Hepatocyte (in vitro differentiated cells): Measurements from ENCODE around the gene GBX1. TPM values are rescaled to one million over a fixed set of nuclear protein-coding genes. Genes with fewer than 3 reads are reported as not detected.

Source experiments
- DNase-seq: peaks from one replicate; pipeline ENCODE4 v3.0.0-alpha.2; 2016; ENCODE audit warnings: low spot score
- H2AFZ ChIP-seq: fragments of 200-600 bp; sonication (generic); 2 replicates; pipeline ENCODE4 v1.6.0; 2016; ENCODE audit warnings: antibody characterized with exemption, mild to moderate bottlenecking
- H3K27ac ChIP-seq: fragments of 200-600 bp; sonication (generic); 2 replicates; pipeline ENCODE4 v1.5.1; 2016; ENCODE audit warnings: mild to moderate bottlenecking
- H3K27me3 ChIP-seq: fragments of 200-600 bp; sonication (generic); 2 replicates; pipeline ENCODE4 v1.6.1; 2016
- H3K36me3 ChIP-seq: fragments of 200-600 bp; sonication (generic); replicated peaks from 2 replicates; pipeline ENCODE4 v1.5.1; 2016; ENCODE audit warnings: low read depth; ENCODE audit not compliant: insufficient read depth
- H3K4me1 ChIP-seq: fragments of 200-600 bp; sonication (generic); 2 replicates; pipeline ENCODE4 v1.5.1; 2016; ENCODE audit warnings: mild to moderate bottlenecking, moderate library complexity; ENCODE audit not compliant: insufficient read depth
- H3K4me2 ChIP-seq: fragments of 200-600 bp; sonication (generic); 2 replicates; pipeline ENCODE4 v1.6.0; 2016
- H3K4me3 ChIP-seq: fragments of 200-600 bp; sonication (generic); 2 replicates; pipeline ENCODE4 v1.5.1; 2016; ENCODE audit warnings: mild to moderate bottlenecking
- H3K79me2 ChIP-seq: fragments of 200-600 bp; sonication (generic); 2 replicates; pipeline ENCODE4 v1.6.0; 2017; ENCODE audit warnings: mild to moderate bottlenecking
- H3K9me2 ChIP-seq: fragments of 200-600 bp; sonication (generic); replicated peaks from 2 replicates; pipeline ENCODE4 v1.6.0; 2017; ENCODE audit warnings: mild to moderate bottlenecking; ENCODE audit not compliant: insufficient read depth
- H3K9me3 ChIP-seq: fragments of 200-600 bp; sonication (generic); 2 replicates; pipeline ENCODE4 v1.5.1; 2016; ENCODE audit warnings: low read depth, mild to moderate bottlenecking
- H4K20me1 ChIP-seq: fragments of 200-600 bp; sonication (generic); 2 replicates; pipeline ENCODE4 v1.6.0; 2016; ENCODE audit warnings: mild to moderate bottlenecking; ENCODE audit not compliant: insufficient read depth, poor library complexity, severe bottlenecking
- EZH2 ChIP-seq: fragments of 200-600 bp; sonication (generic); IDR thresholded peaks from 2 replicates; pipeline ENCODE4 v1.6.1; 2016; ENCODE audit warnings: antibody characterized with exemption, mild to moderate bottlenecking, borderline replicate concordance
- EZH2phosphoT487 ChIP-seq: fragments of 200-600 bp; sonication (generic); IDR thresholded peaks from one replicate; pipeline ENCODE4 v1.6.1; 2018; ENCODE audit warnings: antibody characterized with exemption, mild to moderate bottlenecking, low read depth, moderate library complexity; ENCODE audit not compliant: unreplicated experiment, severe bottlenecking
- WGBS: methylation state at CpG from one replicate; pipeline ENCODE4 v1.1.6; 2016; ENCODE audit warnings: low lambda C conversion rate; ENCODE audit errors: missing lambda C conversion rate; 5-methylcytosine and 5-hydroxymethylcytosine counted together
- polyA plus RNA-seq: library from polyadenylated mRNA; unstranded; fragments of >200 nt; fragmentation: Nextera tagmentation; extraction: Ambion mirVana; gene quantifications from 2 replicates; pipeline ENCODE4 v1.2.1, GENCODE V29; 2016
- total RNA-seq: library from RNA; depleted of rRNA; stranded (reverse); fragments of >200 nt; gene quantifications from 2 replicates; pipeline ENCODE4 v1.2.3, GENCODE V29; 2014
- TF ChIP-seq, protein P1 (sequence below): fragments of 200-600 bp; sonication (generic); IDR thresholded peaks from 2 replicates; pipeline ENCODE4 v1.5.1; 2016; ENCODE audit warnings: antibody characterized with exemption, mild to moderate bottlenecking; ENCODE audit not compliant: poor library complexity

The GBX1 gene
- total and polyA plus RNA-seq, 2 experiments from 2014 or later: not detected

DNA sequence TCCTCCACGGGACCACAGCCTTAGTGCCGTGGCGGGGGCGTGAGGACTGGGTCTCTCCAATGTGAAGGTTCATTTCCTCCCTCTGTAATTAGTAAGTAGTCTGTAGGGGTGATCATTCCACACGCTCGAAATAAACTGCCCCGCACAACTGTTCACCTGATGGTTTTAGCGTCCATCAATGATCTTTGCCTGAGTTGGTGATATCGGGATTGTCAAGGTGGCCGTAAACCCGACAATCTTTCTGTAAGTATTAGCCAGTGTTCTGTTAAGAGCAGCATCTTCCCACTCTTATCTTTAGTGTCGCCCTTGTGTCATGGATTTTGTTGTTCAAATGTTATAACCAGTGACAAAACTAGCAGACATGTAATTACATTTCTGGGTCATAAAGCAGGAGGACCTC lies 63.5 kb downstream of the GBX1 start:
- Histone ChIP-seq H3K27ac (no peak overlapping the region), H3K4me3 (no peak overlapping the region), H3K79me2 (peaks cover 82% of the 10 kb centered on the region), H3K4me1 (no peaks in the 10 kb centered on the region), H3K36me3 (no peaks in the 10 kb centered on the region), H2AFZ (no peak overlapping the region), H3K27me3 (no peaks in the 10 kb centered on the region), H3K9me2 (no peaks in the 10 kb centered on the region), H3K9me3 (no peaks in the 10 kb centered on the region), H4K20me1 (peaks cover 65% of the 10 kb centered on the region), H3K4me2 (no peak overlapping the region)
- 81% methylated on average over 12 of the region's 12 CpGs for WGBS
- no peak for DNase-seq
- TF ChIP-seq, protein P1, sequence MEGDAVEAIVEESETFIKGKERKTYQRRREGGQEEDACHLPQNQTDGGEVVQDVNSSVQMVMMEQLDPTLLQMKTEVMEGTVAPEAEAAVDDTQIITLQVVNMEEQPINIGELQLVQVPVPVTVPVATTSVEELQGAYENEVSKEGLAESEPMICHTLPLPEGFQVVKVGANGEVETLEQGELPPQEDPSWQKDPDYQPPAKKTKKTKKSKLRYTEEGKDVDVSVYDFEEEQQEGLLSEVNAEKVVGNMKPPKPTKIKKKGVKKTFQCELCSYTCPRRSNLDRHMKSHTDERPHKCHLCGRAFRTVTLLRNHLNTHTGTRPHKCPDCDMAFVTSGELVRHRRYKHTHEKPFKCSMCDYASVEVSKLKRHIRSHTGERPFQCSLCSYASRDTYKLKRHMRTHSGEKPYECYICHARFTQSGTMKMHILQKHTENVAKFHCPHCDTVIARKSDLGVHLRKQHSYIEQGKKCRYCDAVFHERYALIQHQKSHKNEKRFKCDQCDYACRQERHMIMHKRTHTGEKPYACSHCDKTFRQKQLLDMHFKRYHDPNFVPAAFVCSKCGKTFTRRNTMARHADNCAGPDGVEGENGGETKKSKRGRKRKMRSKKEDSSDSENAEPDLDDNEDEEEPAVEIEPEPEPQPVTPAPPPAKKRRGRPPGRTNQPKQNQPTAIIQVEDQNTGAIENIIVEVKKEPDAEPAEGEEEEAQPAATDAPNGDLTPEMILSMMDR: no peak
- TF ChIP-seq EZH2phosphoT487: no peak
- TF ChIP-seq EZH2: no peak

DNA sequence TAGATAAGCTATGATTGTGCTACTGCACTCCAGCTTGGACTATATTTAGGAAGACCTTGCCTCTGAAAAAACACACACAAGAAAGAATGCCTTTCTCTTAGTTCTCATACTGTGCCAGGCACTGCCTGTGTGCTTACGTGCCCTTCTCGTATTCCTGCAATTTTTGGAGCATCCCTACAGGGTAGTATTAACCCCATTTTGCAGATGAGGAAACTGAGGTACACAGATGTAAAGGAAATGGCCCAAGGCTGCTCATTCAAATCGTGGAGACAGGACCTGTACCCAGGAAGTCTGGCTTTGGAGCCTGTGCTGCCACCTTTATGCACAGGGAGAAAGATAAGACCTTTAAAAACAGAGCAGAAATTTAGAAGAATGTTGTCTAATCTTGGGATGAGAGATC lies 64.5 kb downstream of the GBX1 start:
- H3K4me2 ChIP-seq: no peak overlapping the region
- peaks cover 82% of the 10 kb centered on the region for H3K79me2 ChIP-seq
- H3K9me2 ChIP-seq: no peaks in the 10 kb centered on the region

DNA sequence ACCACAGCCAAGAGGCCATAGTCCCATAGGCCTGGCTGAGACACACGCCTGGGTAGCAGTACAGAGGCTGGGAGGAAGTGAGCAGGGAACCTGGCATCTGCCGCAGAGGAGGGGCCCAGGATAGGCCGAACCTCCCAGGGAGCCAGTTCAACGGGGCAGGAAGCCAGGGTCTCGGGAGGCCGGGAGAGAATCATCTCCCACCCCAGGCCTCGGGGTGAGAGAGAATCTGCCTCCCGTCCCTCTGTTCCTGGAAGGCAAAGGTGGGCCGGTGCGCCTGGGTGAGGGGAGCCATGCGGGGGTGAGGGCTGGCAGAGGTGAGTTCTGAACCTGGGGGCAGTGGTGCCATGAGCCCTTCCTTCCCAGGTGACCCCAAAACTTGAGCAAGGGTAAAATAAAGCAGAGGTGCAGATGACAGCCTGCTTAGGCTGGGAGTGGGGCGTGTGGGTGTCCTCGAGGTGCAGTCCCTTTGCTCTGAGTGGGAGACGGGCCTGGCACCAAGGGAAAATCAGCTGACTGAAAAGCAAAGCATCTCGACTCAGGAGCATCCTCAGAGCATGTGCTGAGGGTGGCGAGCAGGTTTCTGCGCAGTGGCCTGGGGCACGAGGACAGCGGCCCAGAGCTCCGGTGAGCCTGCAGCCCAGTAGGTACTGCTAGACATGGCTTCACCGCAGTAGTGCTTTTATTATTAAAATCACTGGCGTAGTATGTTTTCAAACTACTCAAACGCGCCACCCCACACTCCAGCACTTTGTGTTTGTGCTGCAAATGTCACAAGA lies 65.7 kb downstream of the GBX1 start:
- H4K20me1 ChIP-seq: peaks cover 75% of the 10 kb centered on the region
- 94% methylated on average over 24 of the region's 24 CpGs for WGBS

More for the DNA sequence above, 64.5 kb downstream of the GBX1 start:
- no peak overlapping the region for H3K4me3 ChIP-seq
- no peak overlapping the region for H3K27ac ChIP-seq
- no peaks in the 10 kb centered on the region for H3K9me3 ChIP-seq
- H4K20me1 ChIP-seq: peaks cover 69% of the 10 kb centered on the region
- no peak for DNase-seq
- H3K4me1 ChIP-seq: no peaks in the 10 kb centered on the region
- H3K36me3 ChIP-seq: no peaks in the 10 kb centered on the region
- no peaks in the 10 kb centered on the region for H3K27me3 ChIP-seq
- TF ChIP-seq, protein P1: no peak
- TF ChIP-seq EZH2 (no peak), EZH2phosphoT487 (no peak)
- 88% methylated on average over 3 of the region's 3 CpGs for WGBS
- H2AFZ ChIP-seq: no peak overlapping the region

More for the DNA sequence above, 65.7 kb downstream of the GBX1 start:
- H3K36me3 ChIP-seq: no peaks in the 10 kb centered on the region
- H2AFZ ChIP-seq: no peak overlapping the region
- H3K4me3 ChIP-seq: no peak overlapping the region
- H3K4me2 ChIP-seq: no peak overlapping the region
- H3K4me1 ChIP-seq: no peaks in the 10 kb centered on the region
- no peak overlapping the region for H3K27ac ChIP-seq
- H3K27me3 ChIP-seq: no peaks in the 10 kb centered on the region
- no peaks in the 10 kb centered on the region for H3K9me2 ChIP-seq
- TF ChIP-seq, protein P1: no peak
- TF ChIP-seq EZH2 (no peak), EZH2phosphoT487 (no peak)
- H3K9me3 ChIP-seq: no peaks in the 10 kb centered on the region
- H3K79me2 ChIP-seq: peaks cover 89% of the 10 kb centered on the region
- DNase-seq: no peak
